Uterus (tissue), 2 donors: Measurements from ENCODE around the gene PEMT.

Source experiments
- POLR2A ChIP-seq, 2 donors: fragments of 450-650 bp; IDR thresholded peaks; one replicate each; pipeline ENCODE4 v1.6.1; 2016; ENCODE audit warnings: antibody characterized with exemption in 2 of 2, mild to moderate bottlenecking in 1 of 2, moderate library complexity in 1 of 2
- TF ChIP-seq, protein P1 (sequence below), 4 experiments: fragments of 200-600 bp in 2 of 4; fragments of 450-650 bp in 2 of 4; sonication (generic) in 2 of 4; IDR thresholded peaks; one replicate each; pipeline ENCODE4 v1.5.1; 2016 to 2019; ENCODE audit warnings: antibody characterized with exemption in 4 of 4, mild to moderate bottlenecking in 2 of 4, moderate library complexity in 1 of 4

GRCh38 chr17:17540278-17540906 is 51.1 kb downstream of the PEMT start:
- TF ChIP-seq, protein P1, sequence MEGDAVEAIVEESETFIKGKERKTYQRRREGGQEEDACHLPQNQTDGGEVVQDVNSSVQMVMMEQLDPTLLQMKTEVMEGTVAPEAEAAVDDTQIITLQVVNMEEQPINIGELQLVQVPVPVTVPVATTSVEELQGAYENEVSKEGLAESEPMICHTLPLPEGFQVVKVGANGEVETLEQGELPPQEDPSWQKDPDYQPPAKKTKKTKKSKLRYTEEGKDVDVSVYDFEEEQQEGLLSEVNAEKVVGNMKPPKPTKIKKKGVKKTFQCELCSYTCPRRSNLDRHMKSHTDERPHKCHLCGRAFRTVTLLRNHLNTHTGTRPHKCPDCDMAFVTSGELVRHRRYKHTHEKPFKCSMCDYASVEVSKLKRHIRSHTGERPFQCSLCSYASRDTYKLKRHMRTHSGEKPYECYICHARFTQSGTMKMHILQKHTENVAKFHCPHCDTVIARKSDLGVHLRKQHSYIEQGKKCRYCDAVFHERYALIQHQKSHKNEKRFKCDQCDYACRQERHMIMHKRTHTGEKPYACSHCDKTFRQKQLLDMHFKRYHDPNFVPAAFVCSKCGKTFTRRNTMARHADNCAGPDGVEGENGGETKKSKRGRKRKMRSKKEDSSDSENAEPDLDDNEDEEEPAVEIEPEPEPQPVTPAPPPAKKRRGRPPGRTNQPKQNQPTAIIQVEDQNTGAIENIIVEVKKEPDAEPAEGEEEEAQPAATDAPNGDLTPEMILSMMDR (IDR thresholded peaks at IDR 0.05) = no peak
- TF ChIP-seq POLR2A (IDR thresholded peaks at IDR 0.05) = no peak
